ENCODE results near the gene MMRN2.
A peak's percentile ranks its signal among the peaks of the same experiment; 100 is the strongest.

The MMRN2 gene

GRCh38 chr10:86929468-86930380 is 27.7 kb downstream of the MMRN2 start:
- Histone ChIP-seq H3K4me3 (ENCODE audit: insufficient read depth, low read depth, low read length, poor library complexity, severe bottlenecking) (no peak overlapping the region), H3K9me3 (ENCODE audit: control insufficient read depth, low read length) (no peaks in the 10 kb centered on the region), H3K36me3 (ENCODE audit: control insufficient read depth, insufficient read depth, low read length) (no peaks in the 10 kb centered on the region), H3K27ac (ENCODE audit: insufficient read depth, low read length, poor library complexity, severe bottlenecking) (no peak overlapping the region), H3K27me3 (replicated peaks; ENCODE audit: control insufficient read depth, insufficient read depth, low read length, poor library complexity, severe bottlenecking) (no peaks in the 10 kb centered on the region), H3K4me1 (ENCODE audit: control insufficient read depth, insufficient read depth, low read length, poor library complexity, severe bottlenecking) (no peaks in the 10 kb centered on the region)
- DNase-seq: no peak

- no peak for DNase-seq
- H3K27me3 ChIP-seq (replicated peaks; ENCODE audit: control insufficient read depth, insufficient read depth, low read length, poor library complexity, severe bottlenecking): no peaks in the 10 kb centered on the region
- H3K9me3 ChIP-seq (ENCODE audit: control insufficient read depth, low read length): no peaks in the 10 kb centered on the region
- peaks cover 5% of the 10 kb centered on the region for H3K36me3 ChIP-seq (ENCODE audit: control insufficient read depth, insufficient read depth, low read length)
- H3K27ac ChIP-seq (ENCODE audit: insufficient read depth, low read length, poor library complexity, severe bottlenecking): no peak overlapping the region
- no peaks in the 10 kb centered on the region for H3K4me1 ChIP-seq (ENCODE audit: control insufficient read depth, insufficient read depth, low read length, poor library complexity, severe bottlenecking)
- H3K4me3 ChIP-seq (ENCODE audit: insufficient read depth, low read depth, low read length, poor library complexity, severe bottlenecking): no peak overlapping the region
Measured at GRCh38 chr10:86922553-86922961, 34.9 kb downstream of the MMRN2 start.

GRCh38 chr10:86918022-86918471 is 39.4 kb downstream of the MMRN2 start:
- H3K27ac ChIP-seq (ENCODE audit: insufficient read depth, low read length, poor library complexity, severe bottlenecking): no peak overlapping the region
- H3K9me3 ChIP-seq (ENCODE audit: control insufficient read depth, low read length): no peaks in the 10 kb centered on the region
- no peak for DNase-seq
- peaks cover 9% of the 10 kb centered on the region for H3K36me3 ChIP-seq (ENCODE audit: control insufficient read depth, insufficient read depth, low read length)
- no peaks in the 10 kb centered on the region for H3K4me1 ChIP-seq (ENCODE audit: control insufficient read depth, insufficient read depth, low read length, poor library complexity, severe bottlenecking)
- no peaks in the 10 kb centered on the region for H3K27me3 ChIP-seq (replicated peaks; ENCODE audit: control insufficient read depth, insufficient read depth, low read length, poor library complexity, severe bottlenecking)
- no peak overlapping the region for H3K4me3 ChIP-seq (ENCODE audit: insufficient read depth, low read depth, low read length, poor library complexity, severe bottlenecking)

GRCh38 chr10:86914734-86915133 is 42.7 kb downstream of the MMRN2 start:
- Histone ChIP-seq H3K36me3 (ENCODE audit: control insufficient read depth, insufficient read depth, low read length) (peaks cover 9% of the 10 kb centered on the region), H3K27me3 (replicated peaks; ENCODE audit: control insufficient read depth, insufficient read depth, low read length, poor library complexity, severe bottlenecking) (no peaks in the 10 kb centered on the region), H3K27ac (ENCODE audit: insufficient read depth, low read length, poor library complexity, severe bottlenecking) (no peak overlapping the region), H3K4me3 (ENCODE audit: insufficient read depth, low read depth, low read length, poor library complexity, severe bottlenecking) (no peak overlapping the region), H3K4me1 (ENCODE audit: control insufficient read depth, insufficient read depth, low read length, poor library complexity, severe bottlenecking) (no peaks in the 10 kb centered on the region), H3K9me3 (ENCODE audit: control insufficient read depth, low read length) (no peaks in the 10 kb centered on the region)
- no peak for DNase-seq

GRCh38 chr10:86905429-86905828 is 52.0 kb downstream of the MMRN2 start:
- Histone ChIP-seq H3K4me3 (ENCODE audit: insufficient read depth, low read depth, low read length, poor library complexity, severe bottlenecking) (no peak overlapping the region), H3K36me3 (ENCODE audit: control insufficient read depth, insufficient read depth, low read length) (peaks cover 3% of the 10 kb centered on the region), H3K9me3 (ENCODE audit: control insufficient read depth, low read length) (no peaks in the 10 kb centered on the region), H3K27me3 (replicated peaks; ENCODE audit: control insufficient read depth, insufficient read depth, low read length, poor library complexity, severe bottlenecking) (no peaks in the 10 kb centered on the region), H3K4me1 (ENCODE audit: control insufficient read depth, insufficient read depth, low read length, poor library complexity, severe bottlenecking) (no peaks in the 10 kb centered on the region), H3K27ac (ENCODE audit: insufficient read depth, low read length, poor library complexity, severe bottlenecking) (no peak overlapping the region)
- DNase-seq: no peak

- Histone ChIP-seq H3K9me3 (ENCODE audit: control insufficient read depth, low read length) (no peaks in the 10 kb centered on the region), H3K4me3 (ENCODE audit: insufficient read depth, low read depth, low read length, poor library complexity, severe bottlenecking) (no peak overlapping the region), H3K36me3 (ENCODE audit: control insufficient read depth, insufficient read depth, low read length) (peaks cover 3% of the 10 kb centered on the region), H3K27ac (ENCODE audit: insufficient read depth, low read length, poor library complexity, severe bottlenecking) (no peak overlapping the region), H3K27me3 (replicated peaks; ENCODE audit: control insufficient read depth, insufficient read depth, low read length, poor library complexity, severe bottlenecking) (no peaks in the 10 kb centered on the region), H3K4me1 (ENCODE audit: control insufficient read depth, insufficient read depth, low read length, poor library complexity, severe bottlenecking) (no peaks in the 10 kb centered on the region)
- DNase-seq: no peak
Measured at GRCh38 chr10:86904600-86904999, 52.8 kb downstream of the MMRN2 start.

- peaks cover 3% of the 10 kb centered on the region for H3K36me3 ChIP-seq (ENCODE audit: control insufficient read depth, insufficient read depth, low read length)
- no peak overlapping the region for H3K4me3 ChIP-seq (ENCODE audit: insufficient read depth, low read depth, low read length, poor library complexity, severe bottlenecking)
- no peak for DNase-seq
- no peaks in the 10 kb centered on the region for H3K9me3 ChIP-seq (ENCODE audit: control insufficient read depth, low read length)
- H3K4me1 ChIP-seq (ENCODE audit: control insufficient read depth, insufficient read depth, low read length, poor library complexity, severe bottlenecking): no peaks in the 10 kb centered on the region
- no peak overlapping the region for H3K27ac ChIP-seq (ENCODE audit: insufficient read depth, low read length, poor library complexity, severe bottlenecking)
- H3K27me3 ChIP-seq (replicated peaks; ENCODE audit: control insufficient read depth, insufficient read depth, low read length, poor library complexity, severe bottlenecking): no peaks in the 10 kb centered on the region
Measured at GRCh38 chr10:86900955-86901354, 56.5 kb downstream of the MMRN2 start.

GRCh38 chr10:86899670-86900276 is 57.6 kb downstream of the MMRN2 start:
- H3K4me1 ChIP-seq (ENCODE audit: control insufficient read depth, insufficient read depth, low read length, poor library complexity, severe bottlenecking): no peaks in the 10 kb centered on the region
- no peaks in the 10 kb centered on the region for H3K27me3 ChIP-seq (replicated peaks; ENCODE audit: control insufficient read depth, insufficient read depth, low read length, poor library complexity, severe bottlenecking)
- no peaks in the 10 kb centered on the region for H3K36me3 ChIP-seq (ENCODE audit: control insufficient read depth, insufficient read depth, low read length)
- DNase-seq: peak in 1 of 3 donors; percentile 11
- no peak overlapping the region for H3K27ac ChIP-seq (ENCODE audit: insufficient read depth, low read length, poor library complexity, severe bottlenecking)
- H3K9me3 ChIP-seq (ENCODE audit: control insufficient read depth, low read length): no peaks in the 10 kb centered on the region
- no peak overlapping the region for H3K4me3 ChIP-seq (ENCODE audit: insufficient read depth, low read depth, low read length, poor library complexity, severe bottlenecking)

GRCh38 chr10:86899132-86899531 is 58.3 kb downstream of the MMRN2 start:
- Histone ChIP-seq H3K4me3 (ENCODE audit: insufficient read depth, low read depth, low read length, poor library complexity, severe bottlenecking) (no peak overlapping the region), H3K27me3 (replicated peaks; ENCODE audit: control insufficient read depth, insufficient read depth, low read length, poor library complexity, severe bottlenecking) (no peaks in the 10 kb centered on the region)
- no peak for DNase-seq

GRCh38 chr10:86898511-86898910 is 58.9 kb downstream of the MMRN2 start:
- no peaks in the 10 kb centered on the region for H3K9me3 ChIP-seq (ENCODE audit: control insufficient read depth, low read length)
- no peaks in the 10 kb centered on the region for H3K36me3 ChIP-seq (ENCODE audit: control insufficient read depth, insufficient read depth, low read length)
- H3K27ac ChIP-seq (ENCODE audit: insufficient read depth, low read length, poor library complexity, severe bottlenecking): no peak overlapping the region
- H3K4me1 ChIP-seq (ENCODE audit: control insufficient read depth, insufficient read depth, low read length, poor library complexity, severe bottlenecking): no peaks in the 10 kb centered on the region
- DNase-seq: no peak
- H3K27me3 ChIP-seq (replicated peaks; ENCODE audit: control insufficient read depth, insufficient read depth, low read length, poor library complexity, severe bottlenecking): no peaks in the 10 kb centered on the region
- no peak overlapping the region for H3K4me3 ChIP-seq (ENCODE audit: insufficient read depth, low read depth, low read length, poor library complexity, severe bottlenecking)

More at GRCh38 chr10:86899132-86899531, 58.3 kb downstream of the MMRN2 start:
- Histone ChIP-seq H3K4me1 (ENCODE audit: control insufficient read depth, insufficient read depth, low read length, poor library complexity, severe bottlenecking) (no peaks in the 10 kb centered on the region), H3K27ac (ENCODE audit: insufficient read depth, low read length, poor library complexity, severe bottlenecking) (no peak overlapping the region), H3K9me3 (ENCODE audit: control insufficient read depth, low read length) (no peaks in the 10 kb centered on the region), H3K36me3 (ENCODE audit: control insufficient read depth, insufficient read depth, low read length) (no peaks in the 10 kb centered on the region)

Data from effector memory CD4-positive, alpha-beta T cell (primary cell).